Fibroblast of skin of left biceps (primary cell): ENCODE data around the gene DUS4L.

Source experiments
- DNase-seq, 2 experiments: peaks; one replicate each; pipeline ENCODE4 v3.0.0-alpha.2; 2013; ENCODE audit warnings: low read depth in 2 of 2

The DUS4L gene

DNA sequence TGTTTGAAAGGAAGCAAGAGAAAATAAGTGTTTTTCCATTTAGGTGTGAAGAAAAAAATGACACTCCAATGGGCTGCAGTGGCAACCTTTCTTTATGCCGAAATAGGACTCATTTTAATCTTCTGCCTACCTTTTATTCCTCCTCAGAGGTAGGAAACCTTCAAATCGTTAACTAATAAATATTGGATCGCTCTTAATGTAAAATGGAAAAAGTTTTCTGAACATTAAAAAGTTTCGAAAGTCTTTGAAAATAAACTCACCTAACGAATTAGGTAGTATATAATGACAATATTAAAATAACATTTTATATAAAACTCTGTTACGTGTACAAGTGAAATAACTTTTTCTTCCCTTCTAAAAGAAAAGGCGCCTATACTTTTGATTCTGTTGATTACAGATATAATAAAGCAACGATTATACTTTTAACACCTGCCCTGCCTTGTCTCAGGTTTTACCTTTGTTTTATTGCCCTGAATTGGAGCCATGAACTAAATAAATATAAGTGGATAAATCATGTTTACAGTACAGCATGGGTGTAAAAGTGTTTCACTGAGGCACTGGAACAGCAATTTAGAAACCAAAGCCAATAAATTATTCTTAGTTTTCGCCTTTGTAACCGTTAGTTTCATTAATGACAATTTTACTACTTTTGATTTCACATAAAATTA is 17.1 kb downstream of the DUS4L start:
- DNase-seq = no peak

- DNase-seq = no peak
Observed at GRCh38 chr7:107581387-107582013, 17.7 kb downstream of the DUS4L start.

GRCh38 chr7:107582875-107583274 is 19.1 kb downstream of the DUS4L start:
- DNase-seq = no peak

DNA sequence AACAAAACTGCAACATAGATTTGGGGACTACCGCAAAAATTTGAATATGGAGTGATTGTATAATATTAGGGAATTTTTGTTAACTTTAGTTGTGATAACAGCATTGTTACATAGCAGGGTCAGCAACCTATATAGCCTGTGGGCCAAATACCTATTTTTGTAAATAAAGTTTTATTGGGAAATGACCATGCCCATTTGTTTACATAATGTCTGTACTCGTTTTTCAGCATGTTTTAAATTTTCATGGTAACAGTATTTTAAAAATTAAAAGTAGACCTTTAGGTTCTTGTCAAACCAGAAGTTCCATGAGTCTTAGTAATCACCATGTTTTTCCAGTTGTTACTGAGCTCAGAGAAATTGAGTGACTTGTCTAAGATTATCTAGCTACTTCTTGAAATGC is 20.9 kb downstream of the DUS4L start:
- no peak for DNase-seq

DNA sequence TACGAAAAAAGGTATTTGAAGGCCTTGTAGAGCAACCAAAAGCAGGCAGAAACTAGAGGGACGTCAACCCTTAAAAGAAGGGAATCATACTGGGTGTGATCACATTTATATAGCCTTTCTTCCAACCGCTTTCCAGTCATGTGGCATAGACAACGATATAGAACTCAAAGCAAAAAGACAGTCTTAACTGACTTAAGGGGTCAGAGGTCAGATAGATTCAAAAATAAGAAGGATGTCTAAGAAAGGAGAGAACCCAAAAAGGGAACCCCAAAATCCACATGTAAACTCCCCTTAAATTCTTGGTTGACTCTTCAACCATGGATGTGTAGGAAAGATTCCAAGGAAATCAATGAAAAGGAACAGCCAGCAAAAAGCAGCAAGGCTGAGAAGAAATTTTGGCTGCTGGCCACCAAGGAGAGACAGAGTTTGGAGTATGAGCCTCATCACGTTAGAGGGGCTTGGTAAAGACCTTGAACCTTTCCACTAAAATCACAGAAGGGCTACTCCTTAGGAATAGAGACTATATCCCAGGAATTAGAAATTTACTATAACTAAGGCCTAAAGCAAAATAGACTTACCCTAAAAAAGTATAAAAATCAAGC is 24.9 kb downstream of the DUS4L start:
- DNase-seq = no peak

GRCh38 chr7:107591421-107591820 is 27.6 kb downstream of the DUS4L start:
- DNase-seq = no peak

DNA sequence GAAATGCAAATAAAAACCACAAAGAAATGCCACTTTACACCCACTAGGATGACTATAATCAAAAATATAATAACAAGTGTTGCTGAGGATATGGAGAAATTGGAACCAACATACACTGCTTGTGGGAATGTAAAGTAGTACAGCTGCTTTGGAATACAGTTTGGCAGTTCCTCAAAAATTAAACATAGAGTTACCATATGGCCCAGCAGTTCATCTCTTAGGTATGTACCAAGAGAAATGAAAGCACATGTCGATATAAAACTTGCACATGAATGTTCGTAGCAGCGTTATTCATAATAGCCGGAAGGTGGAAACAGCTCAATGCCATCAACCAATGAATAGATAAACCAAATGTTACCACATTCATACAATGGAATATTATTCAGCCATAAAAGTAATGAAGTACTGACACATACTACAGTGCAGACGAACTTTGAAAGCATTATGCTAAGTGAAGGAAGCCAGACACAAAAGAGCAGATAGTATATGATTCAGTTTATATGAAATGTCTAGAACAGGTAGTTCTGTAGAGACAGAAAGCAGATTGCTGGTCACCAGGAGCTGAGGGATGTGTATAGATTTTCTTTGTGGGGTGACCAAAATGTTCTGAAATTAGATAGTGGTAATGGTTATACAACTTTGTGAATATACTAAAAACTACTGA is 28.7 kb downstream of the DUS4L start:
- DNase-seq = peak; percentile 85 to 89

GRCh38 chr7:107593025-107593410 is 29.2 kb downstream of the DUS4L start:
- no peak for DNase-seq

GRCh38 chr7:107594961-107595737 is 31.4 kb downstream of the DUS4L start:
- peak; percentile 60 to 70 for DNase-seq

- no peak for DNase-seq
Observed at GRCh38 chr7:107596881-107597581, 33.3 kb downstream of the DUS4L start.

DNA sequence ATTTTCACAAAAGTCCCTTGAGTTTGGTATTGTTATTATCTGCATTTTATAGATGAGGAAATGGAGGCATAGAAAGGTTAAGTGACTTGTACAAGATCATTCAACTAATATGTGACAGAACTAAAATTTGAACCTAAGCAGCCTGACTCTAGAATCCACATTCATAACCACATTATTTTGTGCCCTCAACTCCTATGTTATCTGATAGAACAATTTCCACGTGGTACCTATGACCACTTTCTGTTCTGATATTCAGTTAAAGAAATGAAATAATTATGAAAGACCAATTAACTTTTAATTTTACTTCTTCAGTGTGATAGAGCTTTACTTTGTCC is 33.8 kb downstream of the DUS4L start:
- DNase-seq = no peak

DNA sequence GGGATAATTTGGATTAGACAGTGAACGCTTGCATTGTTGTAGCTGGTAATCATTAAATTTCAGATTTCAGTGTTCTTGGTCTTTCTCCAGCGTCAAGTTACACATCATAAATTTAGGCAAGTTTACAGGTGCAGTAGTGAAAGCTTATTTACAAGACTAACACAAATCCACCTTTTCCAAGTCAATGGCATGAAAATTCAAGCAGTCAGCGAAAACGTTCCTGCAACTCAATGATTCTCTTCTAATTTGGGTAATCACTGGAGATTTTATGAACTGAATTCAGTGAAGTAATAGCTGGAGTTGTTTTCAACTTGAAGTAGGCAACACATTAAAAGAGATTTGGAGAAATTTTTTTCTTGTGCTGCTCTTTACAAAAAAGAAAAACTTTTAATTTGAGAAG is 34.2 kb downstream of the DUS4L start:
- DNase-seq = no peak

DNA sequence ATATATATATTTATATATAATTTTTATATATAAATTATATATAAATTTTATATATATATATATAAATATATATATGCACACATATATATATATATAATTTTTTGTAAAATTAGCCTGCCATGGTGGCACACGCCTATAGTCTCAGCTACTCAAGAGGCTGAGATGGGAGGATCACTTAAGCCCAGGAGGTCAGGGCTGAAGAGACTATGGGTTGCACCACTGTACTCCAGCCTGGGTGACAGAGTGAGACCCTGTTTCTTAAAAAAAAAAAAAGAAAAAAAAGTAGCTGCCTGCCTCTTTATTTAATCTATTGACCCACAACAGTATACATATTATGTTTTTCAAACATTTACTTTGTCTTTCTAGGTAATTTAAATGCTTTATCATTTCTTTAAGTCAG is 35.5 kb downstream of the DUS4L start:
- no peak for DNase-seq

DNA sequence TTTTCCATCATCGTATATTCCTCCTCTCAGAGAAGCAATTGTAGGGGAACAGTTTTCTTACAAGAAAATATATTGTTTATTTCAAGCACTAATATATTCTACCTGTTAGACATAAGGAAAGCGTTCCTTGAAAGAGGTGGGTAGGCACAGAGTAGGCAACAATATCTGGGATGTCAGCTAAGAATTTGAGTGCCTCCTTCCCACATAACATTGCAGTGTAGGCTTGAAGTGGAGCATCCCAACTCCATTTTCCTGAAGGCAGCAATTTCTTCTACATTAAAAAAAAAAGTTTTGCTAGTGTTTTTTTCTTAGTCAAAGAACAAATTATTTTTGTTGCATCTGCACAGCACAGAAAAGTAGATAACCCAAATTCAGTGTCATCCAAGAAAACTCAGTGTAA is 37.0 kb downstream of the DUS4L start:
- no peak for DNase-seq

- no peak for DNase-seq
Observed at GRCh38 chr7:107605218-107605815, 41.5 kb downstream of the DUS4L start.

GRCh38 chr7:107606303-107606702 is 42.5 kb downstream of the DUS4L start:
- DNase-seq = no peak

DNA sequence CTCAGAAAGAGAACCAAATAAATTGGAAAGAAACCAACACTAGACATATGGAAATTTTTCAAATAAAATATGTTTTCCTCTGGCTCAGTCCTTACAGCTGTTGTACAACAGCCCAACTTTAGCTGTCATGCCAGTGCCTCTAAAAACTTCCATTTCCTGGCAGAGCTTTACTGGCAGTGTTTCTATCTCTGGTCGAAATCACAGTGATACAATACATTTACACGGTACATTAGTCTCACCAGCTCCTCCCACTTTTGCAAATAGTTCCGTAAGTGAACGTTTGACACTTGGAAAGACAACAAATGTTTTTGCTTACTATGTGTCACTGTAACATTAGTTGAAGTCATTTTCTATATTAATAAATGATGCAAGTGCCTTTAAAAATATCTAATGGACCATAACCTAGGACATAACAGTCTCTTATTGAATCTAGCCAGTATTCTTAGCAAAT is 46.1 kb downstream of the DUS4L start:
- no peak for DNase-seq

GRCh38 chr7:107610323-107610722 is 46.6 kb downstream of the DUS4L start:
- DNase-seq = no peak

DNA sequence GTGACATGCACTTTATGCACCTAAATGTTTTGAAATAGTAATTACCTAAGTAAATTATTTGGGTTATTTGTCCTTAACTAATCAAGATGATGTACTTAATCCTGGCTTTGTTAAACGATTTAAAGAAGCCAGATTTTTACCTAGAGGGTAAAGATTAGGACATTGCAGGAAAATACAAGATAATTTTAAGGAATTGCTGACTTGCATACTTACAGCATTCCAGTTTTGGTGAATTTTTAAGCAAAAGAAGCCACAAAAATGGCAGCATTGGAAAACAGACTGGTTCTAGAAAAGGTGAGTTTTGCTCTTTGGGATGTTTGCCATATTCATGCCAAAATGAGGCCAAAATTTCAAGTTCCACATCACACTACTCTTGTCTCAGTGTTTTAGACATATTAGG is 49.7 kb downstream of the DUS4L start:
- no peak for DNase-seq

DNA sequence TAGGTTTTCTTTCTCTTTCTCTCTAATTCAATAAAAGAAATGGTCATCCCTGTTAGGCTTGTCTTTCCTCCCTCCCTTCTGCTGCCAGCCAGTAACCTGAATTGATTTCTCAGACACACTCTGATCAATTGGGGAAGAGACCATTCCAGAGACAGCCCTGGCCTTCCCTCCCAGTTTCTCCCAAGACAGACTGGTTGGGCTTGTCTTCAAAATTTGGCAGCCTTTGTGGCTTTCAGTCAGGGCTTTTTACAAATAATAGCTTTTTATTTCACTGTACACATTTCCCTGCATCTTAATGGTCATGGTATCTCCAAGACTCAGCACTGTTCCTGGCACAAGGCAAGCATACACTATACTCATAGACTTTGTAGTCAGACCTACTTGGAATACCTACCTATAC is 50.2 kb downstream of the DUS4L start:
- DNase-seq = no peak

- peak; percentile 81 to 84 for DNase-seq
Observed at GRCh38 chr7:107614425-107614824, 50.7 kb downstream of the DUS4L start.
